ENCODE data around the gene NCOA1. TPM values are rescaled to one million over a fixed set of nuclear protein-coding genes. Genes with fewer than 3 reads are reported as not detected.
A peak's percentile ranks its signal among the peaks of the same experiment; 100 is the strongest.

Gene NCOA1
- total RNA-seq, 1 experiment from 2014 or later = 11.6 TPM

GRCh38 chr2:24712296-24712695 is 221.2 kb downstream of the NCOA1 start:
- Histone ChIP-seq H3K9me2 (ENCODE audit: insufficient read depth) (no peaks in the 10 kb centered on the region), H3K36me3 (ENCODE audit: low read depth) (no peaks in the 10 kb centered on the region), H3K4me2 (no peak overlapping the region), H3K27ac (no peak overlapping the region), H2AFZ (no peak overlapping the region), H3K79me2 (ENCODE audit: low read depth) (no peaks in the 10 kb centered on the region), H3F3A (ENCODE audit: insufficient read depth, low read depth) (peaks cover 6% of the 10 kb centered on the region; the same call in 1 of the 2 replicates), H3K27me3 (ENCODE audit: insufficient read depth, low read depth) (no peaks in the 10 kb centered on the region), H3K9me3 (ENCODE audit: insufficient read depth, low read depth) (no peaks in the 10 kb centered on the region), H3K4me3 (no peak overlapping the region), H4K20me1 (ENCODE audit: insufficient read depth) (no peaks in the 10 kb centered on the region), H3K4me1 (replicated peaks; ENCODE audit: insufficient read depth) (no peaks in the 10 kb centered on the region)
- TF ChIP-seq EZH2 (IDR thresholded peaks at IDR 0.05; ENCODE audit: low read depth) = no peak
- TF ChIP-seq CTCF (conservative IDR thresholded peaks at IDR 0.05) = no peak
- POLR2A ChIA-PET (ENCODE audit: unreplicated experiment) = no interaction called here
- CTCF ChIA-PET = no interaction called here
- intact Hi-C loops (cut with micrococcal nuclease; ENCODE audit: unreplicated experiment) = no loop called here
- peak in 1 of 2 experiments; percentile 23 for DNase-seq
- BruUV-seq (replicated peaks) = no TSS peak

DNA sequence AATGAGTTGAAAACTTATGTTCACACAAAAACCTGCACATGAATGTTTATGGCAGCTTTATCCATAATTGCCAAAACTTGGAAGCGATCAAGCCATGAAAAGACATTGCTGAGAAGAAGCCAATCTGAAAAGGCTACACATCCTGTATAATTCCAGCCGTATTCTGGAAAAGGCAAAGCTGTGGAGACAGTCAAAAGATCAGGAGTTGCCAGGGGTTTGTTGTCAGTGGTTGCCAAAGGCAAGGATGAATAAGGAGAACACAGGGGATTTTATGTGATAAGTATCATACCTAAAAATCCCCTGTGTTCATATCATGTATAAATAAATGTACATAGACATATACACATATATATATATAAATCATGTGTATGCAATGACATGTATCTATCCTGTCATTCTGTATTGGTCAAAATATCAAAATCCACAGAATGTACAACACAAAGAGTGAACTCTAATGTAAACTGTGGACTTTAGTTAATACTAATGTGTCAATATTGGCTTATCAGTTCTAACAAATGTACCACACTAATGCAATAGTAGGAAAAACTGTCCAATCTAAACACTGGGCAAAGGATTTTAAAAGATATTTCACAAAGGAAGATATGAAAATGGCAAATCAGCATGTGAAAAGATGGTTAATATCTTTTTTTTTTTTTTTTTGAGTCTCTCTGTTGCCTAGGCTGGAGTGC is 226.4 kb downstream of the NCOA1 start:
- H3K9me2 ChIP-seq (ENCODE audit: insufficient read depth) = no peaks in the 10 kb centered on the region
- H3K27me3 ChIP-seq (ENCODE audit: insufficient read depth, low read depth) = no peaks in the 10 kb centered on the region
- no peaks in the 10 kb centered on the region for H3F3A ChIP-seq (ENCODE audit: insufficient read depth, low read depth)
- ChIA-PET CTCF (no interaction called here), POLR2A (ENCODE audit: unreplicated experiment) (no interaction called here)
- no peak overlapping the region for H3K27ac ChIP-seq
- no peaks in the 10 kb centered on the region for H4K20me1 ChIP-seq (ENCODE audit: insufficient read depth)
- no peaks in the 10 kb centered on the region for H3K4me1 ChIP-seq (replicated peaks; ENCODE audit: insufficient read depth)
- no TSS peak for BruUV-seq (replicated peaks)
- H3K9me3 ChIP-seq (ENCODE audit: insufficient read depth, low read depth) = no peaks in the 10 kb centered on the region
- intact Hi-C loops (cut with micrococcal nuclease; ENCODE audit: unreplicated experiment) = no loop called here
- H3K36me3 ChIP-seq (ENCODE audit: low read depth) = no peaks in the 10 kb centered on the region
- TF ChIP-seq EZH2 (IDR thresholded peaks at IDR 0.05; ENCODE audit: low read depth) (no peak), CTCF (conservative IDR thresholded peaks at IDR 0.05) (no peak)
- no peak overlapping the region for H3K4me3 ChIP-seq
- H2AFZ ChIP-seq = no peak overlapping the region
- DNase-seq = peak in 1 of 2 experiments; percentile 8
- H3K79me2 ChIP-seq (ENCODE audit: low read depth) = no peaks in the 10 kb centered on the region
- no peak overlapping the region for H3K4me2 ChIP-seq

DNA sequence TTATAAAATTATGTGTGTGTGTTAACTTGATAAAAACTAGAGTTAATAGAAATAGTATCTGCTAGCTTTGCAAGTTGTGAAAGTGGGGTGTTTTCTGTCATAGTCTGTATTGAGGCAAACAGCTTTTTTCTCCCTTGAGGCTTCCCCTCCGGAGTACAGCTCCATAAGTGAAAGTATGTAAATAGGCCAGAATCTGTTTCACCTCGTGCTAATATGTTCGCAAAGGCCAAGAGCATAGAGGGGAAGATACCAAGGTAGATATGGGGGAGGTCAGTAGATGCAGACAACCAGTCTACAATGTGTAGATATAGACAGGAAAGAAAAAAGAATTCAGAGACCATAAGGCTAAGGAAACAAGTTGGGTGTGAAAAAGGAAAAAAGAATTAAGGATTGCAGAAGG is 229.3 kb downstream of the NCOA1 start:
- no TSS peak for BruUV-seq (replicated peaks)
- intact Hi-C loops (cut with micrococcal nuclease; ENCODE audit: unreplicated experiment) = no loop called here
- Histone ChIP-seq H3K4me3 (no peak overlapping the region), H3K27ac (no peak overlapping the region), H3K4me1 (replicated peaks; ENCODE audit: insufficient read depth) (no peaks in the 10 kb centered on the region), H3K9me3 (ENCODE audit: insufficient read depth, low read depth) (no peaks in the 10 kb centered on the region), H4K20me1 (ENCODE audit: insufficient read depth) (no peaks in the 10 kb centered on the region), H3K36me3 (ENCODE audit: low read depth) (no peaks in the 10 kb centered on the region), H3K79me2 (ENCODE audit: low read depth) (no peaks in the 10 kb centered on the region), H2AFZ (no peak overlapping the region), H3F3A (ENCODE audit: insufficient read depth, low read depth) (no peaks in the 10 kb centered on the region), H3K9me2 (ENCODE audit: insufficient read depth) (no peaks in the 10 kb centered on the region), H3K4me2 (no peak overlapping the region), H3K27me3 (ENCODE audit: insufficient read depth, low read depth) (no peaks in the 10 kb centered on the region)
- no peak for TF ChIP-seq EZH2 (IDR thresholded peaks at IDR 0.05; ENCODE audit: low read depth)
- TF ChIP-seq CTCF (conservative IDR thresholded peaks at IDR 0.05) = no peak
- DNase-seq = no peak
- POLR2A ChIA-PET (ENCODE audit: unreplicated experiment) = no interaction called here
- CTCF ChIA-PET = no interaction called here
